NCI-H146 (cell line): Measurements from ENCODE around the gene ASCC1.
"Not testable (repeated sequence)": the region's sequence is repeated elsewhere in the genome, so short reads cannot be mapped to it uniquely, and the experiment has no call there.

Experiments used
- DNase-seq: peaks from one replicate; lab custom pipeline; 2025; lab: John Stamatoyannopoulos, UW

The ASCC1 gene

DNA sequence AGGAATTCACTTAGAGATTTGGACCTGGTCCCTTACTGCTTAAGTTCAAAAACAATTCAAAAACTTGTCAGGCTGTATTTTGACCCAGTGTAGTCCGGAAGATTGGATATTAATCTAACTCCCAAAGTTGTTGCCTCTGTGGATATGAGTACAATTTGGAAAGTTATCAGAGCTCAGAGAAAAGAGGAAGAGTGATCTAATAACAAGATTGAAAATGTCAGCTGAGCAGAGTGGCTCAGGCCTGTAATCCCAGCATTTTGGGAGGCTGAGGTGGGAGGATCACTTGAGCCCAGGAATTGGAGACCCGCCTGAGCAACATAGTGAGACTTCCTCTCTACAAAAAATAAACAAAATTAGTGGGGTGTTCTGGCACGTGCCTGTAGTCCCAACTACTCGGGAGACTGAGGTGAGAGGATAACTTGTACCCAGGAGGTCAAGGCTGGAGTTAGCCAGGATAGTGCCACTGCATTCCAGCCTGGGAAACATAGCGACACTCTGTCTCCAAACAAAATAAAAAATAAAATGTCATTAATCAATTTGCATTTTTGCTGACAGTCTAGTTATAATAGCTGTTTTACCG, 3.2 kb upstream of the ASCC1 start:
- no peak for DNase-seq

DNA sequence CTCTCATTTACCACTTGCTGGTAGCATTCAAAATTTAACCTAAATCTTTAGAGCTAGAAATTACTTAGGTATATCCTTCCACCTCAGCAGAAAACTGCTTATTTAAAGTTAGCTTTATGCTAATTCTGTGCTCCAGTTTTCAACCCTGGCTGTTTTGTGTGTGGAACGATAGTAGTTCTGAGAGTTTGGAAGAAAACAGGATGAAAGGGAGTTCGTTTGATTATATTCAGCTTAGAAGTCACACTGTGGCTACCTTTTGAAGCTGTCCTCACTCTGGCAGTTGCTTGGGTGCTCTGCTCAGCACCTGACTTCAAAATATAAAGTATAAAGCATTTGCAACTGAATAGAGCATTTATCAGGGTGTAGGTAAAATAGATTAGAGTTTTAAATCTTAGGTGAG, 2.6 kb upstream of the ASCC1 start:
- DNase-seq, result no peak

DNA sequence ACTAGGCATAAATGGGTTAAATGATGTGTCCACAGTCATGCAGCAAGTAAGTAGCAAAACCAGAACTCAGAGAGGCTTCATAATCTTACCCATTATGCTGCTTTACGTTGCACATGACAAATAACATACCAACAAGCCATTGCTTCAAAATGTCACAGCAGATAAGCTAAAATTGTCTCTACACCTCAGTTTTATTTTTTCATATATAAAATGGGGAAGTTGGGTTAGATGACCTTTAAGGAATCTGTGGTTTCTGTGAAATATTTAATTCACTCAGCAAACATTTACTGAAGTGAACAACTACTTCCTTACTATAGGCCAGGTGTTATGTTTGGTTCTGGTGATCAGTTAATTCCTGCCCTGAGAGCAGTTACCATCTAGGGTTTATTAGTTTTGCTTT, 2.2 kb upstream of the ASCC1 start:
- DNase-seq, result no peak

DNA sequence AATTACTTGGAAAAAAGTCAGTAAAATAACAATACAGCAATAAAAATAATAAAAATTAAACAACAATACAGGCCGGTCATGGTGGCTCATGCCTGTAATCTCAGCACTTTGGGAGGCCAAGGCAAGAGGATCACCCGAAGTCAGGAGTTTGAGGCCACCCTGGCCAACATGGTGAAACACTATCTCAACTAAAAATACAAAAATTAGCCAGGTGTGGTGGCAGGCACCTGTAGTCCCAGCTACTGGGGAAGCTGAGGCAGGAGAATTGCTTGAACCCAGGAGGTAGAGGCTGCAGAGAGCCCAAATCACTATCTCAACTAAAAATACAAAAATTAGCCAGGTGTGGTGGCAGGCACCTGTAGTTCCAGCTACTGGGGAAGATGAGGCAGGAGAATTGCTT, 4.2 kb downstream of the ASCC1 start:
- not testable (repeated sequence) for DNase-seq

DNA sequence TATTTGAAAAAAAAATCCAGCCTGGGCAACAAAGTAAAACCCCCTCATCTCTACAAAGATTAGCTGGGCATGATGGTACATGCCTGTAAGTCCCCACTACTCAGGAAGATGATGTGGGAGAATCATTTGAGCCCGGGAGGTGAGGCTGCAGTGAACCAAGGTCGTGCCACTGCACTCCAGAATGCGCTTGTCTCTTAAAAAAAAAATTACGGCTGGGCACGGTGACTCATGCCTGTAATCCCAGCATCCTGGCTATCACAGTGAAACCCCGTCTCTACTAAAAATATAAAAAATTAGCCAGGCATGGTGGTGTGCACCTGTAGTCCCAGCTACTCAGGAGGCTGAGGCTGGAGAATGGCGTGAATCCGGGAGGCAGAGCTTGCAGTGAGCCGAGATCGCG, 4.7 kb downstream of the ASCC1 start:
- DNase-seq, result not testable (repeated sequence)

DNA sequence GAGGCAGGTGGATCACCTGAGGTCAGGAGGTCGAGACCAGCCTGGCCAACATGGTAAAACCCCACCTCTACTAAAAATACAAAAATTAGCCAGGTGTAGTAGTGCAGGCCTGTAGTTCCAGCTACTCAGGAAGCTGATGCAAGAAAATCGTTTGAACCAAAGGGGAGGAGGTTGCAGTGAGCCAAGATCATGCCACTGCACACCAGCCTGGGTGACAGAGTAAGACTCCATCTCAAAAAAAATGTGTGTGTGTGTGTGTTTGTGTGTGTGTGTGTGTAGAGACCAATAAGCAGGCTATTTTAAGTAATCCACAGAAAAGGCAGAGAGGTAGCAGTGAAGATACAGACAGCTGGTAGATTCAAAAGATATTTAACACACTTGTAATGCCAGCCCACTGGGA, 7.5 kb downstream of the ASCC1 start:
- DNase-seq, result not testable (repeated sequence)

DNA sequence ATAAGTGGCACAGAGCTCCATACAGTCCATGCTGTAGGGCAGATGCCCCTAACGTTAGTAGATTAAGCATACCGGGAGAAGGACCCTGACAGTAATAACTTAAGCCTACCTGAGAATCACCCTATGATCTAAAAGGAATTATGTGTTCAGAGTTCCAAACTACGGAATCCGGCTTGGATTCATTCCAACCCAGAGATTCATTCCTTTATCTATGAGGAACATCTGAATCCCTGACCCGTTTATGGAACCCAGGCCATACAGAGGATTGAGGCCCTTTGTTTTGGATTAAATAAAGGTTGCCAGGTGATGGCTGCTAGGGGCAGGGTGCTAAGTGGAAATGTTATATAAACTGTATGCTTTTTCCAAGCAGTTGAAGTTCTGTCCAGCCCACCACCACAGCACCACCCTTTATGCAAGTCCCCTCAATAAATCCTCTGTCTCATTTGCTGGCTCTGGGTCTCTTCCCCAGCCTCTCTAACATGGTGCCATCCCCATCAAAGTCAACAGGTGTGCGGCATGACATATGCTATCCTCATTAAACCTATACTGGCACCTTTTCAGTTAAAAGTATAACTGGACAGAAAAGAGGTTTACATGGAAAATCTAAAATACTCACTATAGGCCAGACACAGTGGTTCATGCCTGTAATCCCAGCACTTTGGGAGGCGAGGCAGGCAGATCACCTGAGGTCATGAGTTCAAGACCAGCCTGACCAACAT, 9.4 kb downstream of the ASCC1 start:
- DNase-seq, result no peak

DNA sequence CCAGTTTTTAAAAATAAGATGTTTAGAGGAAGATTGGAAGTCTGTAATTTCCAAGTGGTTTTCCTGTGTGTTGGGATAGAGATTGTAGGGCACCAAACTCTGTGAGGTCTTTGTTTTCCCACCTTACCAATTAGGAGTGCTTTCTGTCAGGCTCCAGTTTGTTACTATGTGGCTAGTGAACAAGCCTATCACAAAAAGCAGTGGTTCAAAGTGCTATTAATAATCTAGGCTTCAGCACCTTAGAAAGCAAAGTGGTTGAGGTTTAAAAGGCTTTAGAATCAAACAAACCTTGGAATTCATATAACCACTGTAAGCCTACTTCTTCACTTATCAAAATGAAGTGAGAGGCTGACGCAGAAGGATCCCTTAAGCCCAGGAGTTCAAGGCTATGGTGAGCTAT, 11.4 kb downstream of the ASCC1 start:
- DNase-seq, result no peak

DNA sequence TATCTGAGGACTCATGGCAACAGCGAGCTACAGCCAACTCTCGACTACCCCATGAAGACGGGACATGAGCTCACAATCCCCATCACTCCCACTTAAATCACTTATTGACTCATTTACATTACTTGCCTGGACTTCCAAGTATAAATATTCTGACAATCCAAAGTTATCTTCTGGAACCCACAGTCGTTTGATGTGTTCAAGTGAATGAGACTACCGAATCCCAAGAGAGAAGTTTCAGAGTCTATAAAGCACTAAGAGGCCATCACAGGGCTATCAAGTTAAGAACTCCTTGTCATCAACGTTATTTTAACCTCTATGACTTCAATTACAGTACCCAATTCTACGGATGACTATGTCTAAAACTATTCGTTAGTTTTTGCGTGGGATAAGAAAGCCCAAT, 11.8 kb downstream of the ASCC1 start:
- DNase-seq, result no peak

DNA sequence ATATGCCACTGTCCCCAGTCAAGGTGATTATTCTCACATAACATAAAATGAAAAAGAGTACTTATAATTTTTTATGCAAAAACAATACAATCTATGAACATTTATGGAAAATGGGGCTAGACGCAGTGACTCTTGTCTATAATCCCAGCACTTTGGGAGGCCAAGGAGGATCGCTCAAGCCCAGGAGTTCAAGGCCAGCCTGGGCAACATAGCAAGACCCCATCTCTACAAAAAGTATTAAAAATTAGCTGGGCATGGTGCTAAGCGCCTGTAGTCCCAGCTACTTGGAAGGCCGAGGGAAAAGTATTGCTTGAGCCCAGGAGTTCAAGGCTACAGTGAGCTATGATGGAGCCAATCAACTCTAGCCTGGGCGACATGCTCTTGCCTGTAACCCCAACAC, 14.8 kb downstream of the ASCC1 start:
- DNase-seq, result no peak

DNA sequence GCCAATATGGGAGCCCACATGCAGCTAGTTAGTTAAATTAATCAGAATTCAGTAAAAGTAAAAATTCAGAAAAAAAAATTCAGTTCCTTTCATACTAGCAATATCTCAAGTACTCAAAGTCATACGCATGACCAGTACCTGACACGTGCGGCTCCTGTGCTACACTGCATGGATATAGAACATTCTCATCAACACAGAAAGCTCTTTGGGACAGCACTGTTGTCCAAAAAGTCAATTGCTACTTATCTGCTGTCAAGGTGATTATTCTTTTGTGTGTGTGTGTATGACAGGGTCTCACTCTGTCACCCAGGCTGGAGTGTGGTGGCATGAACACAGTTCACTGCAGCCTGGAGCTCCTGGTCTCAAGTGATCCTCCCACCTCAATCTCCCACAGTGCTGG, 15.2 kb downstream of the ASCC1 start:
- DNase-seq, result no peak

DNA sequence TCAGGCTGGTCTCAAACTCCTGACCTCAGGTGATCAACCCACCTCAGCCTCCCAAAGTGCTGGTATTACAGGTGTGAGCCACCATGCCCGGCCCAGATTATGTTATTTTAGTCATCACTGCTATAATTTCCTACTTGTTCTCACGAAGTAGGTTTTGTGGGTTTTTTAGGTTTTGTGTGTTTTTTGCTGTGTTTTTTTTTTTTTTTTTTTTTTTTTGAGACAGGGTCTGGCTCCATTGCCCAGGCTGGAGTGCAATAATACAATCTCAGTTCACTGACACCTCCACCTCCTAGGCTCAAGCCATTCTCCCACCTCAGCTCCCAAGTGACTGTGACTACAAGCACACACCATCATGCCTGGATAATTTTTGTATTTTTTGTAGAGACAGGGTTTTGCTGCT, 21.1 kb downstream of the ASCC1 start:
- no peak for DNase-seq

DNA sequence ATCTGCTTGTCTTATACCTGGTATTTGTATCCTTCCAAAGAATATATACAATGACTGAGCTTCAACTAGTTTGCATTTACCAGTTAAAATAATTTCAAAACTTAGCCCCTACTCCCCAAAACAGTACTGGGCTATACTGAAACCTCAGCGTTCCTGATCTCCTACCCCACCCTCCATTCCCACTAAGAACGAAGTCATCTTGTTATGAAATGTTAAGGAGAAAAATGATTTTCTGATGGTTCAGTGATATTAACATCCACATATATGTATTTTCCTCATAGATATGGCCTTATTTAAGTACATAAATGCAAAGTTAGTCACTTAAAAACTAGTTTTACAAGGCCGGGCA, 29.1 kb downstream of the ASCC1 start:
- no peak for DNase-seq

DNA sequence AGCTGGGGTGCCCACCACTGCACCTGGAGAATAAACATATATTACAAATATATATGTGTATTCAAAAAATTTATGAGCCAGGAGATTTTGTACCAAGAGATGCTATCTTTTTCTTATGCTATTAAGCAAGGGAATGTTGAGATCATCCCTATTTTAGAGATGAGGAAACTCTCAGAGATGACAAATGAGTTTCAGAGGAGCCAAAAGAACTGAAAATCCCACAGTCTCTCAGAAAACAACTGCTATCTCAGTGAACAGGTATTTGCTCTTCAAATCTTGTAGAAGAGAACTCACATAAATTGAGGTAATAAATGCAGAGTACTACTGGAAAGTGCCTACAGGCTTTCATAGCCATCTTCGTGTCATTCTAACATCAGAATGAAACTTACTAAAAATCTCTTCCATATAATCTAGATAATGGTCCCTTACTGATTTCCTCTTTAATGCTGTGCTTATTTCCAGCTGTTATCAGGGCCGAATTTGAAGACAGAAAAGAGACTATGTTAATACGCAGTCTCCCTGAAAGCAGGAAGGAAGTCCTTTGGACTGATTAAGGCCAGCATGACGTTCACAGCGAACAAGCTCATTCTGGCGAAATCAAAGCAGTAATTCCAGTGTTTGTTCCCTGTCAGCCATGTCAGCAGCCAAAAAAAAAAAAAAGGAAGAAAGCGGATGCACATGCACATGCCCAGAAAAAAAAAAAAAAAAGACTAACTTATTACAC, 29.7 kb downstream of the ASCC1 start:
- DNase-seq, result peak; percentile 12

DNA sequence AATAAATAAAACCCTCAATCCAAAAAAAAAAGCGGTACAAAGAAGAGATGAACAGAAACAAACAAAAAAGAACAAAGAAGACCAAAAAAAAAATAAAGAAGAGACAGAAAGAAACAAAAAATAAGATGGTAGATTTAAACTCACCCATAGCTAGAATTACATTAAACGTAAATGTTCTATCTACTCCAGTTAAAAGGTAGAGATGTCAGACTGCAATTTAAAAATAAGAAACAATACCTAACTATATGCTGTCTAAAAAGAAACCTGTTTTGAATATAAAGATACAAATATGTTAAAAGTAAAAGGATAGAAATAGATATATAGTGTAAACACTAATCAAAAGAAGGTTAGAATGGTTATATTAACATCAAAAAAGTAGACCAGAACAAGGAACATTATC, 31.9 kb downstream of the ASCC1 start:
- DNase-seq, result no peak

DNA sequence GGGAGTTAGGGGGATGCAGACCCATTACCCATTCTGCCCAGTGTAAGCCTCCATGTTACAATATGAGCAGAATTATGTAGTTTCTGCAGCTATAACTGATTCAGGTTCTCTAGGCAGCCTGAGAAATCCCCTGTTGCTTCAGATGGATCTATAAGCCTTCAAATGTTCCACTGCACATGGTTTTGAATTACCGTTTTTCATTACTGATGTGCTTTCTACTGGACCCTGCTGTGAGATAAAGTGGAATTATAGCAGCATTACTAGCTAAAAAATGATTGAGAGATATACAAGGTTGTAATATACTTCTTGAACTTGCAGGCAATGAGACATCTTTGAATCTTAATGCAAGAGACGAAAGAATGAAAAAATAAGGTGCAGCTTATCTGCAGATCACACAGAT, 38.6 kb downstream of the ASCC1 start:
- no peak for DNase-seq

DNA sequence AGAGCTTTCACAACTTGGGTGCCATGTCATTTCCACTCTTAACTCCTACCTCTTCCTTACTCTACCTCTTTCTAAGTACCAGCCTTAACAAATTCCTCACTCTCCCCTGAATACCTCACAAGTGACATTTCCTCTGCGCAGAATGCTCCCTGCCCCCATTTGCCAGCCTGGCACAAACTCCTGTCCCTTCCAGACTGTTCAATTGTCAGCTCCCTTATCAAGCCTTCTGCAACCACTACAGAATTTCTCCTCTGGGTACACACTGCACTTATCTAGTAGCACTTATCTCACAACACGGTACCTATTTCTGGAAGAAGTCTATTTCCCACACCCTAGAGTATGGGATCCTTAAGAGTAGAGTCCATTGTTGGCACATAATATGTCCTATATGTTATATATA, 39.4 kb downstream of the ASCC1 start:
- no peak for DNase-seq

DNA sequence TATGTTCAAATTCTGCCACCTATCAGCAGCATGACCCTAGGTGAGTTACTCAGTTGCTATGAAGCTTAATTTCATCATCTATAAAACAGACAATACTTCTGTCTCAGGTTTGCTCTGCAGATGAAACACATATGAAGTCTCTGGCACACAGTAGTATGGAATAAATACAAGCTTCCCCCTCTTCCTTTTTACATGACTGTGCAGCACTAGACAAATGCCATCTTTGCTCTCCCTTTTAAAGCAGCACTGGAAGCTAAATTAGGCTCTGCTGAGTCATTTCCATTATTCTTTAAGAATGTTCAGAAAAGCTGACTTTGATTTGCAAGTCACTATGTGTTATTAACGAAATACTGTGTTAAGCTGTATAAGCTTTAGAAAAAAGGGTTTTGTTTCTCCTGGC, 40.9 kb downstream of the ASCC1 start:
- no peak for DNase-seq

DNA sequence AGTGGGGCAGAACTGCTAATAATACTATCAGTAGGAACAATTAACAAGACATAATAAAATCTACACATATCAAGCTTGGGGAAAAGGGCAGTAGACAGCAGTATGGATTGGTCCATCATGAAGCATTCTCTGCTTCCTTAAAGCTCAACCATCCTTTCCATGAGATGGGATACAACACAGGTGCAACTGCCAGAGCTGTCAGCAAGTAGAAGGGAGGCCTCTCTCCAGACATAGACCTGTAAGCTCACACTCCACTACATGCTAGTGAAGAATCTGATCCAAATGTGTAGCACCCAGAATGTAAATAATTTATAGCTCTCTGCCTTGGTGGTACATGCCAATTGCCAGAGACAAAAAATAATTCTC, 41.8 kb downstream of the ASCC1 start:
- DNase-seq, result no peak

DNA sequence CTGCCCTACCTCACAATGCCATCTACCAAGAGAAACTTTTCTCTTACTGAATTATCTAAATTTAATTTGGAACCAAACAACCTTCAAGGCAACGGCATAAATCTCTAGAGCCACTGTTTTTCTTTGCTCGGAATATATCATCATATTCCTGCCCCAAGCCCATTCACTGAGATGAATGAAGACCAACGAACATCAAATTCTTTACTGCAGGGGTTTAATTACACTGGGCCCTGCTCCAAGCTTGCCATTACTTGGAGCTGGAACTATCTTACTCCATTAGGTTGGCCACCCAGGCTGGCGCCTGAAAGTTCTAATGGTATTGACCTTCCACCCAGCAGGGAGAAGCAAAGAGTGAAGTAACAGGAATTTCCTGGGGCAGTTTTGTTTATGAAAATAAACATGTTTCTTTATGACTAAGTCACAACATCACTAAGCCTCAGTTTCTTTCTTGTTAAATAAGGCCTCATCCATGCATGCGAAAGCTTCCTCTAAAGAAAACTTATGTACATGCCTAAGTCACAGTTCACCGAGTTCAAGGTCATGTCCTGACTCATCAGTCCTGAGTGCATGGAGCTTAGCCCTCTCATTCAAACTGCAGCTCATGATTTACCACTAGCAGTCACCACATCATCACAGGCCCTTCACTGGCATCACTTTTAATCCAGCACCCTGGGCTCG, 42.3 kb downstream of the ASCC1 start:
- peak; percentile 37 for DNase-seq

DNA sequence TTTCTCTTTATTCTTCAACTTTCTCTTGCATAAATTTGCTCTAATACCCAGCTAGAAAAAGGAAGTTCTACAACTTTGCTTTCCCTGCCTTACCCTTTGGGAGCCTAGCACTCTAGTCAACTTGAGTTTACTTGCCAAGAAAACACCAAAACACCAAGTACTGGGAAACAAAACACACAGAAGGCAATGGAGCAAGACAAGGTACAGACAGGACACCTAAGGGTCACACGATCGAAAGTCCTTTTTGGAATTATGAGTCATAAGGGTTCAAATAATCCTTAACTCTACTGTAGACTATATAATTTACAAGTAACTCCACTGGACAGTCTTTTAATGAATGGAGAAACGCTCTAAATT, 42.8 kb downstream of the ASCC1 start:
- DNase-seq, result no peak

DNA sequence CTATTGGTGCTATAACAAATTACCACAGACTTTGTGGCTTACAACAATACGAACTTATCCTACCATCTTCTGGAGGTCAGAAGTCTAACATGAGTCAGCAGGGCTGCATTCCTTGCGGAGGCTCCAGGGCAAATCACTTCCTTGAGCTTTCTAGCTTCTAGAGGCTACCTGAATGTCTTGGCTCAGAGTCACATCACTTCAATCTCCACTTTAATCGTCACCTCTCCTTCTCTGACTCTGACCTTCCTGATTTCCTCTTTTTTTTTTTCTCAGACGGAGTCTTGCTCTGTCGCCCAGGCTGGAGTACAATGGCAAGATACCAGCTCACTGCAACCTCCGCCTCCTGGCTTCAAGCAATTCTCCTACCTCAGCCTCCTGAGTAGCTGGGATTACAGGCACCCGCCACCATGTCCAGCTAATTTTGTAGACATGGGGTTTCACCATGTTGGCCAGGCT, 44.9 kb downstream of the ASCC1 start:
- no peak for DNase-seq

DNA sequence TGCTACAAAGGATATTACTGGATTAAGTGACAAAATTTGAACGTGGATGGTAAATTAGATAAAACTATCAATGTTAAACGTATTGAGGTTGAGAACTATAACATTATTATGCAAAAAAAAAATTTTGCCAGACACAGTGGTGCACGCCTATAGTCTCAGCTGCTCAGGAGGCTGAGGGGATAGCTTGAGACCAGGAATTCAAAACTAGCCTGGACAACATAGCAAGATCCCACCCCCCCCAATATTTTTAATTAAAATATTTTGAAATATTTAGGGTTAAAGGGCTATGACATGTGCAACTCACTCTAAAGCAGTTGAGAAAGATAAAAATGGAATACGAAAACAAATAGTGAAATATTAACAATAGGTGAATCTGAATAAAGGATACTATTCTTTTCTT, 45.3 kb downstream of the ASCC1 start:
- DNase-seq, result no peak
